Measurements from ENCODE around the gene HOXA6.

HOXA6 gene
- 0 to 0.36 (median 0) reads per million in 9 experiments for total RNA-seq

- DNase-seq (no peak), ATAC-seq (replicated peaks) (no peak)
- Mint-ChIP-seq H3K4me3 (peak within 1 kb of the TSS; percentile 59 to 63), H3K9me3 (no peaks in the 10 kb centered on the region), H3K36me3 (ENCODE audit: insufficient read depth) (peaks cover 7% of the 10 kb centered on the region), H3K27ac (no peak within 1 kb of the TSS), H3K4me1 (ENCODE audit: low read depth in 2 of 2) (peaks cover 23 to 24% of the 10 kb centered on the region in 2 donors), H3K27me3 (peaks cover 65 to 84% of the 10 kb centered on the region in 2 donors)
These were observed at the start of gene HOXA6 for GRCh38 chr7:27147199-27148030. TSS of gene HOXA6 (minus strand) at chr7:27147774. CDS start at chr7:27147749, 25 bp downstream.

GRCh38 chr7:27196287-27196767, 48.8 kb upstream of the HOXA6 start:
- Mint-ChIP-seq H3K27ac (no peak overlapping the region), H3K36me3 (ENCODE audit: insufficient read depth) (peaks cover 27% of the 10 kb centered on the region), H3K9me3 (no peaks in the 10 kb centered on the region), H3K27me3 (peaks cover 83 to 97% of the 10 kb centered on the region in 2 donors), H3K4me3 (no peak overlapping the region), H3K4me1 (ENCODE audit: low read depth in 2 of 2) (peaks cover 29 to 32% of the 10 kb centered on the region in 2 donors)
- ATAC-seq (replicated peaks) (peak; percentile 42), DNase-seq (peak; percentile 80 to 82 (median 80))

- ATAC-seq (replicated peaks) = no peak
- Mint-ChIP-seq H3K27me3 (peaks cover 83 to 97% of the 10 kb centered on the region in 2 donors), H3K9me3 (no peaks in the 10 kb centered on the region), H3K4me1 (ENCODE audit: low read depth in 2 of 2) (peaks cover 19 to 24% of the 10 kb centered on the region in 2 donors), H3K4me3 (no peak overlapping the region), H3K36me3 (ENCODE audit: insufficient read depth) (peaks cover 20% of the 10 kb centered on the region), H3K27ac (no peak overlapping the region)
- no peak for DNase-seq
These were observed 47.3 kb upstream of the HOXA6 start for GRCh38 chr7:27194686-27195379.

- H3K9me3 Mint-ChIP-seq = no peaks in the 10 kb centered on the region
- H3K27me3 Mint-ChIP-seq = peaks cover 85 to 97% of the 10 kb centered on the region in 2 donors
- H3K4me3 Mint-ChIP-seq = peak overlapping the region in 1 of 2 donors; percentile 65
- DNase-seq = no peak
- peaks cover 25% of the 10 kb centered on the region for H3K36me3 Mint-ChIP-seq (ENCODE audit: insufficient read depth)
- peaks cover 17 to 29% of the 10 kb centered on the region in 2 donors for H3K4me1 Mint-ChIP-seq (ENCODE audit: low read depth in 2 of 2)
- ATAC-seq (replicated peaks) = no peak
- no peak overlapping the region for H3K27ac Mint-ChIP-seq
These were observed 46.4 kb upstream of the HOXA6 start for GRCh38 chr7:27194002-27194352.

GRCh38 chr7:27193335-27194001, 45.9 kb upstream of the HOXA6 start:
- Mint-ChIP-seq H3K9me3 (no peaks in the 10 kb centered on the region), H3K4me1 (ENCODE audit: low read depth in 2 of 2) (peaks cover 16 to 30% of the 10 kb centered on the region in 2 donors), H3K27me3 (peaks cover 85 to 97% of the 10 kb centered on the region in 2 donors), H3K27ac (no peak overlapping the region), H3K36me3 (ENCODE audit: insufficient read depth) (peaks cover 26% of the 10 kb centered on the region), H3K4me3 (peak overlapping the region in 1 of 2 donors; percentile 65)
- DNase-seq (no peak), ATAC-seq (replicated peaks) (no peak)

- Mint-ChIP-seq H3K4me1 (ENCODE audit: low read depth in 2 of 2) (peaks cover 20 to 34% of the 10 kb centered on the region in 2 donors), H3K36me3 (ENCODE audit: insufficient read depth) (peaks cover 23% of the 10 kb centered on the region), H3K9me3 (no peaks in the 10 kb centered on the region), H3K27ac (no peak overlapping the region), H3K4me3 (peak overlapping the region; percentile 40 to 65), H3K27me3 (peaks cover 85 to 97% of the 10 kb centered on the region in 2 donors)
- ATAC-seq (replicated peaks) (peak; percentile 64), DNase-seq (no peak)
These were observed 45.2 kb upstream of the HOXA6 start for GRCh38 chr7:27192546-27193334.

GRCh38 chr7:27191833-27192545, 44.4 kb upstream of the HOXA6 start:
- no peak for DNase-seq
- Mint-ChIP-seq H3K36me3 (ENCODE audit: insufficient read depth) (peaks cover 22% of the 10 kb centered on the region), H3K27me3 (peaks cover 84 to 97% of the 10 kb centered on the region in 2 donors), H3K9me3 (no peaks in the 10 kb centered on the region), H3K27ac (no peak overlapping the region), H3K4me3 (peak overlapping the region; percentile 40 to 65), H3K4me1 (ENCODE audit: low read depth in 2 of 2) (peaks cover 22 to 34% of the 10 kb centered on the region in 2 donors)
- ATAC-seq (replicated peaks) = no peak

- ATAC-seq (replicated peaks) (no peak), DNase-seq (no peak)
- Mint-ChIP-seq H3K27me3 (peaks cover 84 to 97% of the 10 kb centered on the region in 2 donors), H3K4me3 (peak overlapping the region; percentile 40 to 65), H3K36me3 (ENCODE audit: insufficient read depth) (peaks cover 22% of the 10 kb centered on the region), H3K27ac (no peak overlapping the region), H3K9me3 (no peaks in the 10 kb centered on the region), H3K4me1 (ENCODE audit: low read depth in 2 of 2) (peaks cover 22 to 38% of the 10 kb centered on the region in 2 donors)
These were observed 43.7 kb upstream of the HOXA6 start for GRCh38 chr7:27191161-27191731.

GRCh38 chr7:27189997-27190748, 42.6 kb upstream of the HOXA6 start:
- DNase-seq = no peak
- no peak for ATAC-seq (replicated peaks)

GRCh38 chr7:27189295-27189996, 41.9 kb upstream of the HOXA6 start:
- Mint-ChIP-seq H3K9me3 (no peaks in the 10 kb centered on the region), H3K27ac (peak overlapping the region in 1 of 2 donors; percentile 69), H3K4me3 (peak overlapping the region; percentile 9 to 86), H3K4me1 (ENCODE audit: low read depth in 2 of 2) (peaks cover 39 to 53% of the 10 kb centered on the region in 2 donors), H3K27me3 (peaks cover 91 to 97% of the 10 kb centered on the region in 2 donors), H3K36me3 (ENCODE audit: insufficient read depth) (peaks cover 36% of the 10 kb centered on the region)
- no peak for ATAC-seq (replicated peaks)
- DNase-seq = no peak

More at GRCh38 chr7:27189997-27190748, 42.6 kb upstream of the HOXA6 start:
- H3K27me3 Mint-ChIP-seq = peaks cover 91 to 97% of the 10 kb centered on the region in 2 donors
- H3K9me3 Mint-ChIP-seq = no peaks in the 10 kb centered on the region
- peak overlapping the region in 1 of 2 donors; percentile 69 for H3K27ac Mint-ChIP-seq
- peaks cover 29% of the 10 kb centered on the region for H3K36me3 Mint-ChIP-seq (ENCODE audit: insufficient read depth)
- H3K4me3 Mint-ChIP-seq = peak overlapping the region; percentile 9 to 86
- H3K4me1 Mint-ChIP-seq (ENCODE audit: low read depth in 2 of 2) = peaks cover 32 to 46% of the 10 kb centered on the region in 2 donors

Data from effector memory CD8-positive, alpha-beta T cell (primary cell).